Stomach (tissue), 9 donors: ENCODE data around the gene PFKFB3. TPM values are rescaled to one million over a fixed set of nuclear protein-coding genes. Genes with fewer than 3 reads are reported as not detected.

Experiments
- DNase-seq, 2 donors: peaks; one replicate each; pipeline versions ENCODE4 v3.0.0 to v3.0.0-alpha.2; 2013 to 2019
- H3K27ac ChIP-seq, 5 donors: fragments of 200-600 bp in 4 of 5; sonication (generic) in 4 of 5; one replicate each; pipeline ENCODE4 v1.5.1; 2013 to 2019; ENCODE audit warnings: mild to moderate bottlenecking in 1 of 5, moderate library complexity in 1 of 5
- H3K27me3 ChIP-seq, 3 donors: fragments of 200-600 bp; sonication (generic); one replicate each; pipeline ENCODE4 v1.5.1; 2017 to 2019; ENCODE audit warnings: mixed run types in 1 of 3
- H3K36me3 ChIP-seq, 4 donors: fragments of 200-600 bp; sonication (generic); 1 replicate in 3 of 4; 2 replicates in 1 of 4; pipeline ENCODE4 v1.5.1; 2016 to 2019
- H3K4me1 ChIP-seq, 4 donors: fragments of 200-600 bp; sonication (generic); one replicate each; pipeline ENCODE4 v1.5.1; 2016 to 2019
- H3K4me3 ChIP-seq, 4 donors: fragments of 200-600 bp; sonication (generic) in 3 of 4; one replicate each; pipeline ENCODE4 v1.5.1; 2016 to 2019; ENCODE audit warnings: mild to moderate bottlenecking in 1 of 4
- H3K9me3 ChIP-seq, 4 donors: fragments of 200-600 bp; sonication (generic); one replicate each; pipeline ENCODE4 v1.5.1; 2016 to 2019
- CTCF ChIP-seq, 7 experiments: fragments of 450-650 bp in 4 of 7; fragments of 200-600 bp in 3 of 7; sonication (generic) in 3 of 7; IDR thresholded peaks; one replicate each; pipeline ENCODE4 v1.5.1; 2016 to 2019; ENCODE audit warnings: antibody characterized with exemption in 7 of 7, control low read depth in 2 of 7, mild to moderate bottlenecking in 1 of 7
- EP300 ChIP-seq: sonication (generic); formaldehyde crosslinking; IDR thresholded peaks from one replicate; pipeline ENCODE4 v1.6.1; 2017; ENCODE audit warnings: antibody characterized with exemption
- POLR2A ChIP-seq, 4 donors: fragments of 450-650 bp; IDR thresholded peaks; one replicate each; pipeline ENCODE4 v1.6.1; 2016; ENCODE audit warnings: antibody characterized with exemption in 4 of 4, control low read depth in 2 of 4, mild to moderate bottlenecking in 1 of 4, moderate library complexity in 1 of 4
- POLR2AphosphoS5 ChIP-seq, 3 donors: sonication (generic); formaldehyde crosslinking; IDR thresholded peaks; one replicate each; pipeline ENCODE4 v1.6.1; 2016; ENCODE audit warnings: antibody characterized with exemption in 3 of 3
- whole genome bisulfite sequencing, 5 donors: extraction: QIAGEN DNeasy Blood & Tissue Kit in 3 of 5; methylation state at CpG; one replicate each; pipeline versions ENCODE4 v1.1.5 to v1.1.7; 2013 to 2018; 5-methylcytosine and 5-hydroxymethylcytosine counted together
- intact Hi-C: fragments of 100-400 bp; cut with DNase I; formaldehyde crosslinking; loops from one replicate; pipeline ENCODE4 v1.15.1; 2023; ENCODE audit warnings: low total_unique reads
- polyA plus RNA-seq, 3 donors: library from polyadenylated mRNA; stranded (reverse); fragments of 200-250 nt; gene quantifications; one replicate each; pipeline ENCODE4 v1.2.3, GENCODE V29; 2013
- total RNA-seq, 5 donors: library from RNA; depleted of rRNA; stranded (reverse); fragments of >200 nt; gene quantifications; one replicate each; pipeline versions ENCODE4 v1.1.0 to v1.2.3, GENCODE V29; 2014 to 2016
- donor health status: healthy with polysubstance abuse.
- donor health status: Bipolar disorder and iron deficiency.
- donor health status: healthy.

PFKFB3 gene
- total and polyA plus RNA-seq, 8 donors = 17.7 to 199 (median 38.0) TPM

DNA sequence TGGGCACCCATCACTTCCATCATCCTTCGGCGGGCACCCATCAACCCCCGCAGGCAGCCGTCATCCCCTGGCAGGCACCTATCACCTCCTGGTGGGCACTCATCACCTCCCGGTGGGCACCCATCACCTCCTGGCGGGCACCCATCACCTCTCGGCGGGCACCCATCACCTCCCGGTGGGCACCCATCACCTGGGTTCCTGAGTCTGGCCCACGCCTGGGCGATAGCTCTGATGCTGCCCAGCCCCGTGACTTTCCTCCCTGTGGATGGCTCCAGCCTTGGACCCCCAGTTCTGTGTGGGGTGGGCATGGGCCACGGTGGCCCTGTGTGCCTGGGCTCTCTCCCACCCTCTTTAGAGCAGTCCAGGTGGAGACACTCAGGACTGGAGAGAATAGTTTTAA, 29.0 kb downstream of the PFKFB3 start:
- DNase-seq = no peak
- peaks cover 69 to 100% (median 99%) of the 10 kb centered on the region in 4 donors for H3K36me3 ChIP-seq
- no peaks in the 10 kb centered on the region for H3K27me3 ChIP-seq
- H3K4me3 ChIP-seq = no peak overlapping the region
- no peaks in the 10 kb centered on the region for H3K9me3 ChIP-seq
- TF ChIP-seq POLR2AphosphoS5 (IDR thresholded peaks at IDR 0.05) (no peak), EP300 (no peak), POLR2A (IDR thresholded peaks at IDR 0.05) (no peak), CTCF (IDR thresholded peaks at IDR 0.05) (no peak)
- intact Hi-C loops = no loop called here
- 87 to 96% (median 87%) methylated on average over 9 to 13 of the region's 13 CpGs for WGBS, 5 donors
- no peak overlapping the region for H3K27ac ChIP-seq
- H3K4me1 ChIP-seq = no peaks in the 10 kb centered on the region

- Histone ChIP-seq H3K36me3 (peaks cover 63 to 100% (median 97%) of the 10 kb centered on the region in 4 donors), H3K27ac (no peak overlapping the region), H3K9me3 (no peaks in the 10 kb centered on the region), H3K4me3 (no peak overlapping the region), H3K4me1 (no peaks in the 10 kb centered on the region), H3K27me3 (no peaks in the 10 kb centered on the region)
- DNase-seq = no peak
- TF ChIP-seq POLR2A (IDR thresholded peaks at IDR 0.05) (no peak), POLR2AphosphoS5 (IDR thresholded peaks at IDR 0.05) (no peak)
- WGBS, 5 donors = 90 to 94% (median 93%) methylated on average over 6 to 15 of the region's 15 CpGs
- intact Hi-C loops = no loop called here
Observed at GRCh38 chr10:6232225-6232807, 29.6 kb downstream of the PFKFB3 start.

GRCh38 chr10:6232846-6233724, 30.4 kb downstream of the PFKFB3 start:
- intact Hi-C loops = no loop called here
- Histone ChIP-seq H3K4me1 (no peaks in the 10 kb centered on the region), H3K4me3 (no peak overlapping the region), H3K27me3 (no peaks in the 10 kb centered on the region), H3K9me3 (no peaks in the 10 kb centered on the region), H3K27ac (no peak overlapping the region), H3K36me3 (peaks cover 56 to 93% (median 89%) of the 10 kb centered on the region in 4 donors)
- DNase-seq = no peak
- WGBS, 5 donors = 85 to 93% (median 92%) methylated on average over 26 to 28 of the region's 28 CpGs
- TF ChIP-seq POLR2A (IDR thresholded peaks at IDR 0.05) (no peak), POLR2AphosphoS5 (IDR thresholded peaks at IDR 0.05) (no peak), EP300 (no peak), CTCF (IDR thresholded peaks at IDR 0.05) (no peak)

DNA sequence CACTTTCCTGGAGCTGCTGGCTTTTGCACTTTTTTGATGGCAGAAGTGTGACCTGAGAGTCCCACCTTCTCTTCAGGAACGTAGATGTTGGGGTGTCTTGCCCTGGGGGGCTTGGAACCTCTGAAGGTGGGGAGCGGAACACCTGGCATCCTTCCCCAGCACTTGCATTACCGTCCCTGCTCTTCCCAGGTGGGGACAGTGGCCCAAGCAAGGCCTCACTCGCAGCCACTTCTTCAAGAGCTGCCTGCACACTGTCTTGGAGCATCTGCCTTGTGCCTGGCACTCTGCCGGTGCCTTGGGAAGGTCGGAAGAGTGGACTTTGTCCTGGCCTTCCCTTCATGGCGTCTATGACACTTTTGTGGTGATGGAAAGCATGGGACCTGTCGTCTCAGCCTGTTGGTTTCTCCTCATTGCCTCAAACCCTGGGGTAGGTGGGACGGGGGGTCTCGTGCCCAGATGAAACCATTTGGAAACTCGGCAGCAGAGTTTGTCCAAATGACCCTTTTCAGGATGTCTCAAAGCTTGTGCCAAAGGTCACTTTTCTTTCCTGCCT, 31.1 kb downstream of the PFKFB3 start:
- peaks cover 49 to 85% (median 82%) of the 10 kb centered on the region in 4 donors for H3K36me3 ChIP-seq
- WGBS, 5 donors = 87 to 92% (median 90%) methylated on average over 11 of the region's 11 CpGs
- H3K4me1 ChIP-seq = peaks cover 0 to 4% (median under 1%) of the 10 kb centered on the region in 4 donors
- no peaks in the 10 kb centered on the region for H3K9me3 ChIP-seq
- intact Hi-C loops = no loop called here
- no peak for DNase-seq
- H3K27ac ChIP-seq = no peak overlapping the region
- TF ChIP-seq POLR2A (IDR thresholded peaks at IDR 0.05) = no peak
- no peak for TF ChIP-seq EP300
- TF ChIP-seq POLR2AphosphoS5 (IDR thresholded peaks at IDR 0.05) = no peak
- no peak for TF ChIP-seq CTCF (IDR thresholded peaks at IDR 0.05)
- H3K4me3 ChIP-seq = no peak overlapping the region
- no peaks in the 10 kb centered on the region for H3K27me3 ChIP-seq
